ENCODE measurements around the gene NUCB1.
"Not testable (repeated sequence)": the region's sequence is repeated elsewhere in the genome, so short reads cannot be mapped to it uniquely, and the experiment has no call there.

The NUCB1 gene

DNA sequence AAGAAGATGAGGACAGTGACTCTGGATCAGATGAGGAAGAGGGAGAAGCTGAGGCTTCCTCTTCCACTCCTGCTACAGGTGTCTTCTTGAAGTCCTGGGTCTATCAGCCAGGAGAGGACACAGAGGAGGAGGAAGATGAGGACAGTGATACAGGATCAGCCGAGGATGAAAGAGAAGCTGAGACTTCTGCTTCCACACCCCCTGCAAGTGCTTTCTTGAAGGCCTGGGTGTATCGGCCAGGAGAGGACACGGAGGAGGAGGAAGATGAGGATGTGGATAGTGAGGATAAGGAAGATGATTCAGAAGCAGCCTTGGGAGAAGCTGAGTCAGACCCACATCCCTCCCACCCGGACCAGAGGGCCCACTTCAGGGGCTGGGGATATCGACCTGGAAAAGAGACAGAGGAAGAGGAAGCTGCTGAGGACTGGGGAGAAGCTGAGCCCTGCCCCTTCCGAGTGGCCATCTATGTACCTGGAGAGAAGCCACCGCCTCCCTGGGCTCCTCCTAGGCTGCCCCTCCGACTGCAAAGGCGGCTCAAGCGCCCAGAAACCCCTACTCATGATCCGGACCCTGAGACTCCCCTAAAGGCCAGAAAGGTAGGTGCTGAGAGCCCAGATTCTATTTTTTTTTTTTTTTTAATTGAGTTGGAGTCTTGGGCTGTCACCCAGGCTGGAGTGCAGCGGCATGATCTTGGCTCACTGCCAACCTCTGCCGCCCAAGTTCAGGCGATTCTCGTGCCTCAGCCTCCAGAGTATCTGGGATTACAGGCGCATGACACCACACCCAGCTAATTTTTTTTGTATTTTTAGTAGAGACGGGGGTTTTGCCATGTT is 25.6 kb upstream of the NUCB1 start:
- DNase-seq, result no peak

DNA sequence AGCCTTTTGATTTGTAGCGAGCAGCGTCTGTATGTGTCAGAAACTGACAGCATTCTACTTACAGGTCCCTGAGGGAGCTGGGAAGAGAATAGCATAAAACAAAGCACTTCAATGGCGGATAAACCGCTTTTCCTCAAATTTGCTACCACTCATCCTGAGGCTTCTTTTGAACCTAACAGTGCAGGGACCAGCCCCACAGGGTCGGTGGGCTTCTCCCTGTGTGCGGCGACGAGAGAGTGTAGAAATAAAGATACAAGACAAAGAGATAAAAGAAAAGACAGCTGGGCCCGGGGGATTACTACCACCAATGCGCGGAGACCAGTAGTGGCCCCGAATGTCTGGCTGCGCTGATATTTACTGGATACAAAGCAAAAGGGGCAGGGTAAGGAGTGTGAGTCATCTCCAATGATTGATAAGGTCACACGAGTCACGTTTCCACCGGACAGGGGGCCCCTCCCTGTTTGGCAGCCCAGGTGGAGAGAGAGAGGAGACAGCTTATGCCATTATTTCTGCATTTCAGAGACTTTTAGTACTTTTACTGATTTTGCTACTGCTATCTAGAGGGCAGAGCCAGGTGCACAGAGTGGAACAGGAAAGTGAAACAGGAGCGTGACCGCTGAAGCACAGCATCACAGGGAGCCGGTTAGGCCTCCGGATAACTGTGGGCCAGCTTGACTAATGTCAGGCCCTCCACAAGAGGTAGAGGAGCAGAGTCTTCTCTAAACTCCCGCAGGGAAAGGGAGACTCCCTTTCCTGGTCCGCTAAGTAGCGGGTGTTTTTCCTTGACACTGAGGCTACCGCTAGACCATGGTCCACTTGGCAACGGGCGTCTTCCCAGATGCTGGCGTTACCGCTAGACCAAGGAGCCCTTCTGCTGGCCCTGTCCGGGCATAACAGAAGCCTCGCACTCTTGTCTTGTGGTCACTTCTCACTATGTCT is 23.8 kb upstream of the NUCB1 start:
- not testable (repeated sequence) for DNase-seq

DNA sequence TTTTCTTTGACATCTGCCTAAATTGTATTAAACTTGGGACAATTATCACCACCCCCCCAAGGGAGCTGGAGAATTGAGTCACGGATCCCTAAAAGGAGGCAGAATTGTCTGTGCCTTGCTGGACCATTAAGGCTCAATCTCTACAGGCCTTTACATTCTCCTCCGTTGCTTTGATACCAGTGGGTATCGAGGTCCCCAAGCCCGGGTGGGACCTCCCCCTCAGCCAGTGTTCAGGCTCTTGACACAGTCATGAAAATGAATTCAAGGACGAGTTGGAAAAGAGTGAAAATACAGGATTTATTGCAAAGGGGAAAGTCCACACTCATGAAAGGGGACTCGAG is 22.3 kb upstream of the NUCB1 start:
- no peak for DNase-seq

DNA sequence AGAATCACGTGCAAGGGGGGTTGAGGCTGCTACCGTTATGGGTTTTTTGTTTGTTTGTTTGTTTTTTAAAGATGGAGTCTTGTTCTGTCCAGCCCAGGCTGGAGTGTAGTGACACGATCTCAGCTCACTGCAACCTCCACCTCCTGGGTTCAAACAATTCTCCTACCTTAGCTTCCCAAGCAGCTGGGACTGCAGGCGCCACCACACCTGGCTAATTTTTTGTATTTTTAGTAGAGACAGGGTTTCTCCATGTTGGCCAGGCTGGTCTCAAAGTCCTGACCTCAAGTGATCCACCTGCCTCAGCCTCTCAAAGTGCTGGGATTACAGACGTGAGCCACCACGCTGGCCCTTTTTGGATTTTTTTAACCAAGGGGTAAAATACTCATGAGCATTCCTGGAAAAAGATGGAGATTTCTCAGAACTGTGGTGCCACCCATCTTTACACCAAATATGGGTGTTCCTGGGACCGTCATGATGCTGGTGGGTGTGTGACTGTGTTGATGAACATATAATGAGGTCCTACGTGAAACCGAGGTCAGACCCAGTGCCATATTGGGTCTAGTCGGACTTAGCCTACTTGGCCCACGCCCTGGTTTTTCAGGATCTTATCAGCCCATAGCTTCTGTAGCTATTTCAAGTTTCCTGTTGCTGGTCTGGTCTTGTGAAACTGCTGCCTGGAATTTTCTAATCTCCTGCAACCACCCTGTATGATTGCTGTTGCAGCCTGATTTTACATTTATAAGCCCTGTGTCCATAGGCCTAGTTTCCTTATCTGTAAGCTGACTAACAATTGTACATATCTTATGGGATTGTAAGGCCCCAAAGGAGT is 21.7 kb upstream of the NUCB1 start:
- no peak for DNase-seq

DNA sequence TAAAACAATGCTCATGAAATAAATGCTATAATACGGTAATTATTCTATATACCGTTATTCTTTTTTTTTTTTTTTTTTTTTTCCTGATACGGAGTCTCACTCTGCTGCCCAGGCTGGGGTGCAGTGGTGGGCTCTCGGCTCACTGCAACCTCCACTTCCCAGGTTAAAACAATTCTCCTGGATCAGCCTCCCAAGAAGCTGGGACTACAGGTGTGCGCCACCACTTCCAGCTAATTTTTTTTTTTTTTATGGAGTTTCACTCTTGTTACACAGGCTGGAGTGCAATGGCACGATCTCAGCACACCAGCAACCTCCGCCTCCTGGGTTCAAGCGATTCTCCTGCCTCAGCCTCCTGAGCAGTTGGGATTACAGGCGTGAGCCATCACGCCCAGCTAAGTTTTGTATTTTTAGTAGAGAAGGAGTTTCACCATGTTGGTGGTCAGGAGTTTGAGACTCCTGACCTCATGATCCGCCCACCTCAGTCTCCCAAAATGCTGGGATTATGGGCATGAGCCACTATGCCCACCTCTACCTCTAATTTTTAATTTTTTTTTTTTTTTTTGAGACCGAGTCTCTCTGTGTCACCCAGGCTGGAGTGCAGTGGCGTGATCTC is 21.0 kb upstream of the NUCB1 start:
- no peak for DNase-seq

DNA sequence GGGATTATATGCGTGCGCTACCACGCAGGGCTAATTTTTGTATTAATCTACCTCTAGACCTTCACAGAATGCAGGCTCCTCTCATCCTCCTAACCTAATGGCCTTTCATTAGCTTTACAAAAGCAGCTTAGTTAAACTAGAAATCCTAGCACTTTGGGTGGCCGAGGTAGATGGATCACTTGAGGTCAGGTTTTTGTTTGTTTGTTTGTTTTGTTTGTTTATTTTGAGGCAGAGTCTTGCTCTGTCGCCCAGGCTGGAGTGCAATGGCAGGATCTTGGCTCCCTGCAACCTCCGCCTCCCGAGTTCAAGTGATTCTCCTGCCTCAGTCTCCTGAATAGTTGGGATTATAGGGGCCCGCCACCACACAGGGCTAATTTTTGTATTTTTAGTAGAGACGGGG is 20.4 kb upstream of the NUCB1 start:
- DNase-seq, result not testable (repeated sequence)

DNA sequence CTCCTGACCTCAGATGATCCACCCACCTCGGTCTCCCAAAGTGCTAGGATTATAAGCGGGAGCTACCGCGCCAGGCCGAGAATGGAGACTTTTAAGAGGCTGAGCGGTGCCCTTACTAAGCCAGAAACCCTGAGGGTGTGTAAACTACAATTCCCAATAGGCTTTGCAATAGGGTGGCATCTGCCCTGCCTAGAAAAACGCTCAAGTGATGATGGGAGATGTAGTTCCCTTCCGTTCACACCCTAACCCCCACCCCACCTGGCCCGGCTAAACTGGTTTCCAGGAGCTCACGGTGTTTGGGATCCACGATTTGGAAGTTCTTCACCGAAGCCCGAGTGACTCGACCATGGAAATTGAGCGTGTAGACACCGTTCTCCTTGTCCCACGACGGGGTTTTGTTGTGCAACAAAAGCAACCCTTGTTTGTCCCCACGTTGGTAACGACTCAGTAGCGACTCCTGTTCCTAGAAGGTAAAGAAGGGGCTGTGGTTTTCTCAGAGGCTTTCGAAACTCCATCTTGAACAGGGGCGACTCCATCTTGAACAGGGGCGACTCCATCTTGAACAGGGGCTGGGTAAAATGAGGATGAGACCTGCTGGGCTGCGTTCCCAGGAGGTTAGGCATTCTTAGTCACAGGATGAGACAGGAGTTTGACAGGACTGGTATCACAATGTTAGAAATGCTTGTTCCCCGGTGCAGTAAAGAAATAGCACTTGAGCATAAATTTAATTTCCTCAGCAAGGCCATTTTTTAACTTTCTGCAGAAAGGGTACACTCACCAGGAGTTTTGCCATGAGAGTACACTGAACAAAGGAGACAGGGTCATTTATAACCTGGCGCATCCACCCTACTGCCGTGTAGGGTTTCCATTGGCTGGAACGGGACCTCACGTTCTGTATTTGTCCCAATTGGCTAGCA is 18.1 kb upstream of the NUCB1 start:
- no peak for DNase-seq

DNA sequence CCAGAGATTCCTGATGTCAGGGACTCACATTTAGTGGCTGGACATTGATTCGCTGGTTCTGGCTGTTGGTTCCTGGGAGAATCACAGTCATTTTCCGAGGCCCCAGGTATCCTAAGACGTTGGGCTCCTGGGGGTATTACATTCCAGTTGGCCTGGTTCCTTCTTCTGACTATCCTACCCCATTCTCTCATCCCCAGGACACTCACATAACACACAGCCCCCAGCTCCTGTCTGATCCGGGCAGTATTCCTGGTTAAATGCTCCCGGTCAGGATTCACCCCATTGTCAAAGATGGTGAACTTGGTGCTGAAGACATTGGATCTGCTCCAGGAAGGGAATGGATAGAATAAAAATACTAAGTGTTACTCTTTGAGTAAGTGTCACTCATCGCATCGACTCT is 16.4 kb upstream of the NUCB1 start:
- no peak for DNase-seq

DNA sequence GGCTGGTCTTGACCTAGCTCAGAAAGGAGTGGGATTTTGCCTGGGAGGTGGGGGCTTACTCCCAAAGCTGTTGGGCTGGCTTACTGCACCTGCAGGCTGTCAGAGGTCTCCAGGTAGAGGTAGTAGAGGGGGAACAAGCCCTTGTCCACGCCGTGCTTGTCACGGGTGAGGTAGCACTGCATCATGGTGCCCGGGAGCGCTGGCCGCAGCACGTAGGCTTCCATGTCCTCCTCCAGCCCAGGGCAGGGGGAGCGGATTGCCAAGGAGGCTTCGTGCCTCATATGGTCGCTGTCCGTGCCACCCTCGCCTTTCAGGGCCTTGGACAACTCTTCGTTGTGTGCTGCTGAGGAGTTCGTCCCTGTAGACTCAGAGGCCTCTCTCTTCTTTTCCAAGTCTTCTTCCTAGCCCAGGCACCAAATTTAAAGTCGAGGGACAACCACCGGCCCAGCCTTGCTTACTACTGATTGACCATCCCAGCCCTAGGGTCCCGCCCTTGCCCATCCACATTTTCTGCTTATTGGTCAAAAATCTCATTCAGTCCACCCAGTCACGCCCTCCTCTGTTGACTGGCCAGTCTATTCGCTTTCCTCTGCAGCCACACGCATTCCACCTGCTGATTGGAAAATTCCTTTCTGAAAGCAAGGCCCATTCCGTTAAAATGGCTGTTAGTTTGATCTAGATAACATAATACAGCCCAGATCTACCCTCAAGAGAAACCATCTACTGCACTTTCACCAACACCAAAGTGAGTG is 12.1 kb upstream of the NUCB1 start:
- no peak for DNase-seq

DNA sequence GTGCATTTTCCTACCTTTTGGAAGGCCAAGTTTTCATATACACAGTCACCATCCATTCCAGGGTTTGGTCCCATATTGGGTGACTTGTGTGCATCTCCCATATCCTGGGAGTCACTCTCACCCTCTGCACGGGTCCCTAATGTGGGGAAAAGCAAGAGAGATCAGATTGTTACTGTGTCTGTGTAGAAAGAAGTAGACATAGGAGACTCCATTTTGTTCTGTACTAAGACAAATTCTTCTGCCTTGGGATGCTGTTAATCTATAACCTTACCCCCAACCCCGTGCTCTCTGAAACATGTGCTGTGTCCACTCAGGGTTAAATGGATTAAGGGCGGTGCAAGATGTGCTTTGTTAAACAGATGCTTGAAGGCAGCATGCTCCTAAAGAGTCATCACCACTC is 10.6 kb upstream of the NUCB1 start:
- DNase-seq, result not testable (repeated sequence)

DNA sequence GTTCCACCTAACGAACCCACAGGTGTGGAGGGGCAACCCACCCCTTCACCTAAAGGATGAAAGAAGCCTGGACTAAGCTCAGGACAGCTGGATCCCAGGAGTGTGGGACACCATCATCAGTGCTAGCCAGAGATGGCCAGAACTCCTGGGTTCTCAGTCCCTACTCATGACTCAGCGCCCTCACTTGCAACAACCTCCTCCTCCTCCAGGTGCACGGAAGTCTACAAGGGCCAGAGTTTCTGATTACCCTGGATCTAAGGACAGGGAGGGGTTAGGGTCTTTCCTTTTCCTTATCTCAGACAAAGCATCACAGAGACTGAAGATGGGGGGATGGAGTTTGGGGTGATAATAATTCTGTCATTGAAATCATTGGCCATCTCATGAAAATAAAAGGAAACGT is 9.6 kb upstream of the NUCB1 start:
- DNase-seq, result no peak

DNA sequence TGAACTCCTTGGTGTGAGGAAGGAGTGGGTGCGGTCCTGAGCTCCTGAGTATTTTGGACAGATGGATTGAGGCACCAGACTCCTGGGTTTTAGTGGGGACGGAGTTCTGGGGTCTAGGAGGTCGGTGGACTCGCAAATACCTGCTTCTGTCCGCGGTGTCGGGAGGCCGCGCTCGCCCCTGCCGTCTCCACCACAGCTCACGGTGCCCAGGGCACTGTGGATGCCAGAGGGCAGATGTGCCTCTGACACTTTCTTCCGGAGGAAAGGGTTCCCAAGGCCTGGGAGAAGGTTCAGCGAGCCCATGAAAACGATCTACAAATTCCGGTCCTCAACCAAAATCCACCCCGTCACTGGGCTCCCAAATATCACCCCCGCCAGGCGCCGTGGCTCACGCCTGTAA is 4.9 kb upstream of the NUCB1 start:
- no peak for DNase-seq

DNA sequence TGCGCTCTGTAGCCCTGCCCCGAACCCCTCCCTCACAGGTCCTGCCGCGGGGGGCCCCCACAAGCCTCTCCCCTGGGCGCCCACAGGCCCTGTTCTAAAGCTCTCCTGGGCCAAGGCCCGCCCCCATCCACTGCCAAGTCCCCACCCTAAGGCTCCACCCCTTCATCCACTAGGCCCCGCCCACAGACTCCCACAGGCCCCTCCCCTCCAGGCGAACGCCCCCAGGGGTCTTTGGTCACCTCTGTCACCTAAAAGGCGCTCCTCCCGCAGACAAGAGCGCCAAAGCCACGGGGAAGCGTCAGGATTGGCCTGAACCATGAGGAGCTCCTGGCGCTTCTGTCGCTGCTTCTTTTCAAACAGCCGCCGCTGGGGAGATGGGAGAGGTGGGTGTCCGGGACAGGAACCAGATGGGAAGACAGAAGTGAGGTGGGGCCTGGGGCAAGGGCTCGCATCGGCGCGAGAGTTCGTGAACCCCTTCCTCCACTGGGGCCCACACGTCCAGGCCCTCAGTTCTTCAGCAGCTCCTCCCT is 3.9 kb upstream of the NUCB1 start:
- DNase-seq, result no peak

DNA sequence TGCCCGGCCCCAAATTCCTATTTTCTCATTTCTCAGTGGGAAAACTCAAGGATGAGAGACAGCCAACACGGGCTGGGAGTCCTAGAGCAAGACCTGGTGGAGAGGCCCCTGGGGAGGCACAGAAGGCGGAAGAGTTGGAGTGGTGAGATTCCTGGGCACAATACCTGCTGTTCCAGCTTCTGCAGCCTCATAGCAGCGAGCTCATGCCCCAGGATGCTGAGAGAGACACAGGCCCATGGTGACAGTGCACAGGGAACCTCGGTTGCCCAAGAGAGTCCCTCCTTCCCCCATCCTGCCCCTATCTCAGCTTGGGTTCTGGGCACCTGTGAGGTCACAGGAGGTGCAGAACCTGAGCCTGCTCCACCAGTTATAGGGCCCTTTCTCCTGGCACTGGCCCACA is 2.9 kb upstream of the NUCB1 start:
- no peak for DNase-seq

DNA sequence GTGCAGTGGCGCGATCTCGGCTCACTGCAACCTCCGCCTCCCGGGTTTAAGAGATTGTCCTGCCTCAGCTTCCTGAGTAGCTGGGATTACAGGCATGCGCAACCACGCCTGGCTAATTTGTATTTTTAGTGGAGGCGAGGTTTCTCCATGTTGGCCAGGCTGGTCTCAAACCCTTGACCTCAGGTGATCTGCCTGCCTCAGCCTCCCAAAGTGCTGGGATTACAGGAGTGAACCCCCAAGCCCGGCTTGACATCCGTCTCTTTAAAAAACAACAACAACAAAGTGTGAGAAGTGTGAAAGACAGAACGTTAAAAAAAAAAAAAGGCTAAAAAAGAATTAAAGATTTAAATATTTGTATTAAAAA is 744 bp upstream of the NUCB1 start:
- DNase-seq, result not testable (repeated sequence)

DNA sequence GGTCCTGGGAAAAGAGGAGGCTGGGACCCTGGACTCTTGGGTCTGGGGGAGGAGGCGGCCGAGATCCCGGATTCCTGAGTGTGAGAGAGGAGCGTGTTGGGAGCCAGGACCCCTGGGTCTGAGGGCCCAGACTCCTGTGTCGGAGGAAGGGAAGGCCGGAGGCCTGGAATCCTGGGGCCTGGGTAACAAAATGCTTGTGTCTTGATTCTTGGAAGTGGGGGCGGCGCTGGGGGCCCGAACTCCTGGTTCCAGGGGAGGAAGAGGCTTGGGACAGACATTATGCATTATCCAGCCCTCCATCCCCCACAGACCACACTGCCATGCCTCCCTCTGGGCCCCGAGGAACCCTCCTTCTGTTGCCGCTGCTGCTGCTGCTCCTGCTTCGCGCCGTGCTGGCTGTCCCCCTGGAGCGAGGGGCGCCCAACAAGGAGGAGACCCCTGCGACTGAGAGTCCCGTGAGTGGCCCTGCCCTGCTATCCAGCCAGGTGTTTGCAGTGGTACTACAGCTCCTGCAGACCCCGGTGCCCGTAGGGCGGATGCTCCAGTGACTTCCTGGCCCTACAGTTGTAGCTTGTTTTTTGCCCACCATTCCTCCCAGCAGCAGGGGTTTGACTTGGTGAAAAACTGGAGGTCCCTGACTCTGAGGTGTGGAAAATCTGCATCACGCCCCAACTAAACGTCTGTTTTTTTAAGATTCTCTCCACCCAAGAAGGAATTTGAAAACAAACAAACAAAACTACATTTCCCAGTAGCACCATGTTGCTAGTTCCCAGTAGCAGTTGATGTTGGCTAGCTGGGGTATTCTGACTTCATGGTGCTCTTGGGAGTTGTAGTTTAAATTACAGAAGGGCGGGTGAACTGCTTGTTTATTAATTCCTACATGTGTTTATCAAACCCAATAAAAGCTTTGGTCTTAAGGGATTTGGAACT is 630 bp downstream of the NUCB1 start:
- no peak for DNase-seq

DNA sequence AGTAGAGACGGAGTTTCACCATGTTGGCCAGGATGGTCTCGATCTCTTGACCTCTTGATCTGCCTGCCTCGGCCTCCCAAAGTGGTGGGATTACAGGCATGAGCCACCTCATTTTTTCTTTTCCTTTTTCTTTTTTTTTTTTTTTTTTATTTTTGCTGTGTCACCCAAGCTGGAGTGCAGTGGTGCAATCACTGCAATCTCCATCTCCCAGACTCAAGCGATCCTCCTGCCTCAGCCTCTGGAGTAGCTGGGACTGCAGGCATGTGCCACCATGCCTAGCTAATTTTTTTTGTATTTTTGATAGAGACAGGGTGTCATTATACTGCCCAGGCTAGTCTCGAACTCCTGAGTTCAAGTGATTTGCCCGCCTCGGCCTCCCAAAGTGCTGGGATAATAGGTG is 2.2 kb downstream of the NUCB1 start:
- not testable (repeated sequence) for DNase-seq

DNA sequence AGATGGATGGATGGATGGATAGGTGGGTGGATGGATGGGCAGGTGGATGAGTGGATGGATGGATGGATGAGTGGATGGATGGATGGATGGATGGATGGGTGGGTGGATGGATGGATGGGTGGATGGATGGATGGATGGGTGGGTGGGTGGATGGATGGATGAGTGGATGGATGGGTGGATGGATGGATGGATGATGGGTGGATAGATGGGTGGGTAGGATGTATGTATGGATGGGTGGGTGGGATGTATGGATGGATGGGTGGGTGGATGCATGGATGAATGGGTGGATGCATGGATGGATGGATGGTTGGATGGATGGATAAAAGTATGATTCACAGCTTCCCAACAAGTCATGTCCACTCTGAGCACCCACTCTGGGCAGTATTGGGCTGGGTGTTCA is 3.7 kb downstream of the NUCB1 start:
- DNase-seq, result not testable (repeated sequence)

DNA sequence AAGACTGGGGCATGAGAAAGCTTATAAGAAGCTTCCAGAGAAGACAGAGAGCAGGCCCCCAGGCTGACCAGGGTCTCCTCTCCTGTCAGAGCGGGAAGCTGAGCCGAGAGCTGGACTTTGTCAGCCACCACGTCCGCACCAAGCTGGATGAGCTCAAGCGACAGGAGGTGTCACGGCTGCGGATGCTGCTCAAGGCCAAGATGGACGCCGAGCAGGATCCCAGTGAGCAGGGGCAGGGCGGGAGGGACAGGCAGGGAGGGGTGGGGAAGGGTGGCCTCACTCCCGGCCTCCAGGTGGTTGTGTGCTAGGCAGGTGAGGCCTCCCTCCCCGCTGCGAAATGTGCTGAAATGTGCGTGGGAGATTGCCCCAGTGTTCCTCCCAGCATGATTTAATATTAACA is 5.6 kb downstream of the NUCB1 start:
- no peak for DNase-seq

DNA sequence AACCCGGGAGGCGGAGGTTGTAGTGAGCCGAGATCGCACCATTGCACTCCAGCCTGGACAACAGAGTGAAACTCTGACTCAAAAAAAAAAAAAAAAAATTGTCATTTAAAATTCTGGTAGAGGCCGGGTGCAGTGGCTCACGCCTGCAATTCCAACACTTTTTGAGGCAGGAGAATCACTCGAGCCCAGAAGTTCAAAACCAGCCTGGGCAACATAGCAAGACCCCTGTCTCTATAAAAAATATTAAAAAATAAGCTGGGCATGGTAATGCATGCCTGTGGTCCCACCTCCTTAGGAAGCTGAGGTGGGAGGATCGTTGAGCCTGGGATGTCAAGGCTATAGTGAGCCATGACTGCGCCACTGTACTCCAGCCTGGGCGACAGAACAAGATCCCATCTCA is 6.2 kb downstream of the NUCB1 start:
- DNase-seq, result no peak

All from NCI-H2081 (cell line).